H1 (cell line): ENCODE results near the gene EHBP1. TPM values are rescaled to one million over a fixed set of nuclear protein-coding genes. Genes with fewer than 3 reads are reported as not detected.

ENCODE experiments used
- CTCF ChIA-PET: fragments of 300-600 bp; sonication (Branson Sonifier 250); formaldehyde crosslinking; loops from one replicate; lab custom pipeline; 2021; ENCODE audit not compliant: partially characterized antibody; lab: Charles Lee
- POLR2A ChIA-PET: fragments of 300-600 bp; sonication (Branson Sonifier 250); formaldehyde crosslinking; loops from one replicate; lab custom pipeline; 2021; ENCODE audit warnings: inconsistent platforms; ENCODE audit not compliant: partially characterized antibody; lab: Charles Lee
- DNase-seq, 2 experiments: peaks; one replicate each; pipeline versions ENCODE4 v3.0.0 to v3.0.0-alpha.2; 2010 to 2022; ENCODE audit warnings: low spot score in 2 of 2, low read depth in 1 of 2, mixed read lengths in 1 of 2
- FAIRE-seq: peaks from 2 replicates; lab custom pipeline; 2011; peaks lifted over from hg19 to GRCh38; lab: Jason Lieb, UNC
- H2AFZ ChIP-seq: 2 replicates; pipeline ENCODE4 v1.8.1; 2012; ENCODE audit warnings: low read length, inconsistent platforms
- H2AK5ac ChIP-seq: 2 replicates; pipeline ENCODE4 v1.6.1; 2013; ENCODE audit warnings: low read depth, low read length
- H2BK120ac ChIP-seq: replicated peaks from 2 replicates; pipeline ENCODE3; 2013; ENCODE audit warnings: low read depth, low read length, inconsistent platforms
- H2BK12ac ChIP-seq: 2 replicates; pipeline ENCODE4 v1.6.1; 2013; ENCODE audit warnings: low read depth, low read length
- H2BK15ac ChIP-seq: 2 replicates; pipeline ENCODE4 v1.6.1; 2013; ENCODE audit warnings: low read length
- H2BK20ac ChIP-seq: 2 replicates; pipeline ENCODE4 v1.6.1; 2013; ENCODE audit warnings: low read length
- H2BK5ac ChIP-seq: 2 replicates; pipeline ENCODE4 v1.6.1; 2013; ENCODE audit warnings: low read depth, low read length
- H3K14ac ChIP-seq: 2 replicates; pipeline ENCODE4 v1.6.1; 2013; ENCODE audit warnings: inconsistent platforms; ENCODE audit not compliant: insufficient read length
- H3K18ac ChIP-seq: 2 replicates; pipeline ENCODE4 v1.6.1; 2013; ENCODE audit warnings: low read length; ENCODE audit errors: extremely low read depth
- H3K23ac ChIP-seq: 2 replicates; pipeline ENCODE4 v1.6.1; 2013; ENCODE audit warnings: inconsistent platforms; ENCODE audit not compliant: insufficient read length
- H3K23me2 ChIP-seq: 2 replicates; pipeline ENCODE4 v1.6.1; 2013; ENCODE audit warnings: low read depth, low read length
- H3K27ac ChIP-seq: 2 replicates; pipeline ENCODE4 v1.6.1; 2011; ENCODE audit warnings: low read depth, low read length, inconsistent platforms
- H3K27me3 ChIP-seq, 4 experiments: replicated peaks in 1 of 4; 1 replicate in 1 of 4; 2 replicates in 3 of 4; pipeline versions ENCODE4 v1.6.1 to v1.8.1; 2011 to 2013; ENCODE audit warnings: low read length in 3 of 4, mild to moderate bottlenecking in 3 of 4, inconsistent platforms in 2 of 4, mixed read lengths in 2 of 4, moderate library complexity in 1 of 4; ENCODE audit not compliant: control insufficient read depth in 3 of 4, insufficient read depth in 3 of 4; ENCODE audit errors: extremely low read depth in 1 of 4
- H3K36me3 ChIP-seq, 4 experiments: 2 replicates each; pipeline versions ENCODE4 v1.6.1 to v1.8.1; 2011 to 2013; ENCODE audit warnings: mild to moderate bottlenecking in 4 of 4, low read length in 3 of 4, moderate library complexity in 2 of 4, control low read depth in 1 of 4, inconsistent platforms in 1 of 4; ENCODE audit not compliant: insufficient read depth in 4 of 4, control insufficient read depth in 2 of 4
- H3K4ac ChIP-seq: replicated peaks from 2 replicates; pipeline ENCODE3; 2013; ENCODE audit warnings: low read length, low read depth, mixed read lengths, inconsistent platforms; ENCODE audit not compliant: insufficient read length
- H3K4me1 ChIP-seq, 4 experiments: replicated peaks in 1 of 4; 1 replicate in 1 of 4; 2 replicates in 3 of 4; pipeline versions ENCODE4 v1.6.1 to v1.8.1; 2011 to 2013; ENCODE audit warnings: low read length in 3 of 4, inconsistent platforms in 2 of 4, mixed read lengths in 1 of 4; ENCODE audit not compliant: insufficient read depth in 4 of 4, control insufficient read depth in 3 of 4
- H3K4me2 ChIP-seq, 2 experiments: 2 replicates each; pipeline versions ENCODE4 v1.6.1 to v1.8.1; 2011 to 2013; ENCODE audit warnings: low read depth in 2 of 2, low read length in 2 of 2, control low read depth in 1 of 2, inconsistent platforms in 1 of 2, mild to moderate bottlenecking in 1 of 2; ENCODE audit not compliant: insufficient read depth in 1 of 2
- H3K4me3 ChIP-seq, 4 experiments: fragments of 200-600, 300-600 bp in 1 of 4; sonication (generic), shearing (Covaris generic), sonication (Bioruptor Twin) in 1 of 4; 2 replicates each; pipeline versions ENCODE4 v1.5.1 to v1.8.1; 2011 to 2016; ENCODE audit warnings: low read length in 4 of 4, low read depth in 3 of 4, control low read depth in 2 of 4, inconsistent platforms in 2 of 4, mild to moderate bottlenecking in 2 of 4, mixed read lengths in 1 of 4, moderate library complexity in 1 of 4; ENCODE audit not compliant: insufficient read depth in 2 of 4; ENCODE audit errors: extremely low read depth in 1 of 4
- H3K56ac ChIP-seq: replicated peaks from 2 replicates; pipeline ENCODE3; 2013; ENCODE audit warnings: low read depth, mild to moderate bottlenecking, mixed read lengths, low read length, inconsistent platforms; ENCODE audit not compliant: insufficient read length
- H3K79me1 ChIP-seq: 2 replicates; pipeline ENCODE4 v1.6.1; 2013; ENCODE audit warnings: low read depth, low read length, control low read depth
- H3K79me2 ChIP-seq, 2 experiments: 2 replicates each; pipeline versions ENCODE4 v1.6.1 to v1.8.1; 2012 to 2013; ENCODE audit warnings: low read length in 2 of 2, mild to moderate bottlenecking in 2 of 2, inconsistent platforms in 1 of 2; ENCODE audit not compliant: insufficient read depth in 2 of 2, control insufficient read depth in 1 of 2
- H3K9ac ChIP-seq, 4 experiments: replicated peaks in 1 of 4; 1 replicate in 1 of 4; 2 replicates in 3 of 4; pipeline versions ENCODE4 v1.6.1 to v1.8.1; 2011 to 2013; ENCODE audit warnings: low read depth in 3 of 4, low read length in 3 of 4, control low read depth in 2 of 4, mild to moderate bottlenecking in 2 of 4, moderate library complexity in 2 of 4, inconsistent platforms in 1 of 4; ENCODE audit errors: extremely low read depth in 1 of 4
- H3K9me3 ChIP-seq, 2 experiments: 2 replicates each; pipeline versions ENCODE4 v1.6.1 to v1.8.1; 2012 to 2013; ENCODE audit warnings: mild to moderate bottlenecking in 2 of 2, moderate library complexity in 2 of 2, control low read depth in 1 of 2, inconsistent platforms in 1 of 2, low read depth in 1 of 2, low read length in 1 of 2, mixed read lengths in 1 of 2; ENCODE audit not compliant: insufficient read depth in 2 of 2
- H4K20me1 ChIP-seq, 2 experiments: replicated peaks in 1 of 2; 2 replicates each; pipeline versions ENCODE3 to v1.8.1; 2011 to 2013; ENCODE audit warnings: inconsistent platforms in 2 of 2, low read length in 2 of 2, mild to moderate bottlenecking in 1 of 2; ENCODE audit not compliant: insufficient read depth in 2 of 2, control insufficient read depth in 1 of 2
- H4K5ac ChIP-seq: 2 replicates; pipeline ENCODE4 v1.6.1; 2013; ENCODE audit warnings: low read length, low read depth, mixed read lengths, inconsistent platforms; ENCODE audit not compliant: insufficient read length
- H4K8ac ChIP-seq: 2 replicates; pipeline ENCODE4 v1.8.0; 2013; ENCODE audit warnings: mild to moderate bottlenecking, moderate library complexity, low read length, inconsistent platforms; ENCODE audit not compliant: insufficient read depth; ENCODE audit errors: extremely low read depth
- H4K91ac ChIP-seq: replicated peaks from 2 replicates; pipeline ENCODE3; 2013; ENCODE audit warnings: low read length, mixed read lengths, inconsistent platforms; ENCODE audit not compliant: insufficient read length
- CEBPB ChIP-seq: IDR thresholded peaks from 2 replicates; pipeline ENCODE4 v1.6.1; 2012; ENCODE audit warnings: low read depth, low read length
- E2F6 ChIP-seq: IDR thresholded peaks from 2 replicates; pipeline ENCODE4 v1.6.1; 2012; ENCODE audit warnings: inconsistent platforms
- FOSL1 ChIP-seq: IDR thresholded peaks from 2 replicates; pipeline ENCODE4 v1.6.1; 2011; ENCODE audit warnings: mild to moderate bottlenecking, low read depth, low read length, moderate library complexity; ENCODE audit not compliant: insufficient read depth
- HDAC2 ChIP-seq, 2 experiments: fragments of 300-600 bp in 1 of 2; sonication (generic) in 1 of 2; IDR thresholded peaks; 2 replicates each; pipeline ENCODE4 v1.6.1; 2011 to 2012; ENCODE audit warnings: low read depth in 2 of 2, low read length in 2 of 2, mild to moderate bottlenecking in 2 of 2, moderate library complexity in 2 of 2, borderline replicate concordance in 1 of 2, inconsistent platforms in 1 of 2
- JUN ChIP-seq: IDR thresholded peaks from 2 replicates; pipeline ENCODE4 v1.6.1; 2011; ENCODE audit warnings: low read depth, mild to moderate bottlenecking, improper control_type of control experiment, low read length
- KDM5A ChIP-seq: fragments of 200-600 bp; IDR thresholded peaks from 2 replicates; pipeline ENCODE4 v1.7.1; 2012; ENCODE audit warnings: mild to moderate bottlenecking, low read length, inconsistent platforms, mixed read lengths
- SIN3A ChIP-seq, 2 experiments: IDR thresholded peaks in 1 of 2; conservative IDR thresholded peaks in 1 of 2; 2 replicates each; pipeline ENCODE4 v1.6.1; 2011 to 2012; ENCODE audit warnings: low read length in 2 of 2, improper control_type of control experiment in 1 of 2, low read depth in 1 of 2, mild to moderate bottlenecking in 1 of 2
- YY1 ChIP-seq: IDR thresholded peaks from 2 replicates; pipeline ENCODE4 v1.6.1; 2011; ENCODE audit warnings: low read depth, mild to moderate bottlenecking, low read length
- WGBS, 2 experiments: shearing (Covaris generic) in 1 of 2; methylation state at CpG; one replicate each; pipeline versions ENCODE4 v1.1.6 to v1.1.7; 2013 to 2015; ENCODE audit warnings: low lambda C conversion rate in 2 of 2, mixed read lengths in 2 of 2, inconsistent platforms in 1 of 2, low coverage in 1 of 2, missing lambda C conversion rate in 1 of 2; ENCODE audit not compliant: insufficient replicate concordance in 2 of 2, insufficient coverage in 1 of 2, insufficient read length in 1 of 2; ENCODE audit errors: extremely low coverage in 1 of 2, missing lambda C conversion rate in 1 of 2; 5-methylcytosine and 5-hydroxymethylcytosine counted together
- polyA plus RNA-seq, 7 experiments: library from polyadenylated mRNA; depleted of rRNA in 3 of 7; stranded (reverse) in 5 of 7; unstranded in 2 of 7; fragments of >200 nt in 5 of 7; fragments of 200-250 nt in 2 of 7; gene quantifications; 1 replicate in 5 of 7; 2 replicates in 1 of 7; 4 replicates in 1 of 7; pipeline versions ENCODE4 v1.2.1 to v1.2.3, GENCODE V29; 2011 to 2013; ENCODE audit warnings: missing spikeins in 2 of 7, mixed read lengths in 2 of 7
- total RNA-seq: library from RNA; stranded (reverse); fragmentation: NEBNext Ultra II Directional; extraction: Animal tissue kit (Norgen Biotek cat#: 25700); gene quantifications from 2 replicates; pipeline ENCODE4 v1.2.1, GENCODE V29; 2021
- TF ChIP-seq, protein P1 (sequence below), 3 experiments: IDR thresholded peaks; 1 replicate in 2 of 3; 2 replicates in 1 of 3; pipeline versions ENCODE4 v1.5.1 to v1.6.1; 2011; ENCODE audit warnings: low read length in 3 of 3, mild to moderate bottlenecking in 3 of 3, inconsistent platforms in 2 of 3, low read depth in 1 of 3, moderate library complexity in 1 of 3; ENCODE audit not compliant: insufficient read depth in 1 of 3; ENCODE audit errors: control extremely low read depth in 1 of 3

The EHBP1 gene
- total and polyA plus RNA-seq, 2 of the 8 experiments (the other 6 are each of a cell fraction or from before 2014, with no cell fraction given), result 12.0 to 64.1 TPM

DNA sequence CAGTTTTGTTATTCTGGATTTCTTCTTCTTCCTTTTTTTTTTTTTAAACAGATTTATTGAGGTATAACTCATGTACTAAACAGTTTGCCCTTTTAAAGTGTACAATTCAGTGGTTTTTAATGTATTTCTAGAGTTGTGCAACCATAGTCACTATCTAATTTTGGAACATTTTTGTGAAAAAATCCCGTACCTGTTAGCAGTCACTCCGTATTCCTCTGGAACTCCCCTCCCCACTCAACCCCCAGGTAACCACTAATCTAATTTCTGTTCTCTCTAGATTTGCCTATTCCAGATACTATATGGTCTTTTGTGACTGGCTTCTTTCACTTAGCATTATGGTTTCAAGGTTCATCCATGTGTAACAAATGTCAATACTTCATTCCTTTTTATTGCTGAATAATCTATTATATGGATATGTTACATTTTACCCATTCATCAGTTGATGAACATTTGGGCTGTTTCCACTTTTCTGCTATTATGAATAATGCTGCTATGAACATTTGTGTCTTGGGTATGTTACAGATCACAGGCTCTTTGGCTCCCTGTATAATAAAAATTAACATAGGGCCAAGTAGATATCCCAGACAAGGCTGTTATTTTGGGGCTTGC lies 21.9 kb downstream of the EHBP1 start:
- H3K27ac ChIP-seq, result no peak overlapping the region
- CTCF ChIA-PET, result no interaction called here
- 96% methylated on average over 2 of the region's 2 CpGs; no CpG with 5 or more reads in 1 of the 2 experiments for WGBS, 2 experiments
- TF ChIP-seq KDM5A (no peak), HDAC2 (IDR thresholded peaks at IDR 0.05; ENCODE audit: borderline replicate concordance in 1 of 2, low read depth in 2 of 2, low read length in 2 of 2) (no peak), JUN (no peak), SIN3A (conservative IDR thresholded peaks at IDR 0.05 in 1 of 2, IDR thresholded peaks at IDR 0.05 in 1 of 2; ENCODE audit: low read depth in 1 of 2, low read length in 2 of 2) (no peak), FOSL1 (no peak), YY1 (no peak), CEBPB (no peak), E2F6 (no peak)
- TF ChIP-seq, protein P1, sequence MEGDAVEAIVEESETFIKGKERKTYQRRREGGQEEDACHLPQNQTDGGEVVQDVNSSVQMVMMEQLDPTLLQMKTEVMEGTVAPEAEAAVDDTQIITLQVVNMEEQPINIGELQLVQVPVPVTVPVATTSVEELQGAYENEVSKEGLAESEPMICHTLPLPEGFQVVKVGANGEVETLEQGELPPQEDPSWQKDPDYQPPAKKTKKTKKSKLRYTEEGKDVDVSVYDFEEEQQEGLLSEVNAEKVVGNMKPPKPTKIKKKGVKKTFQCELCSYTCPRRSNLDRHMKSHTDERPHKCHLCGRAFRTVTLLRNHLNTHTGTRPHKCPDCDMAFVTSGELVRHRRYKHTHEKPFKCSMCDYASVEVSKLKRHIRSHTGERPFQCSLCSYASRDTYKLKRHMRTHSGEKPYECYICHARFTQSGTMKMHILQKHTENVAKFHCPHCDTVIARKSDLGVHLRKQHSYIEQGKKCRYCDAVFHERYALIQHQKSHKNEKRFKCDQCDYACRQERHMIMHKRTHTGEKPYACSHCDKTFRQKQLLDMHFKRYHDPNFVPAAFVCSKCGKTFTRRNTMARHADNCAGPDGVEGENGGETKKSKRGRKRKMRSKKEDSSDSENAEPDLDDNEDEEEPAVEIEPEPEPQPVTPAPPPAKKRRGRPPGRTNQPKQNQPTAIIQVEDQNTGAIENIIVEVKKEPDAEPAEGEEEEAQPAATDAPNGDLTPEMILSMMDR (IDR thresholded peaks at IDR 0.05; ENCODE audit: control extremely low read depth in 1 of 3, insufficient read depth in 1 of 3, low read depth in 1 of 3, low read length in 3 of 3), result no peak

More for the DNA sequence above, 21.9 kb downstream of the EHBP1 start:
- Histone ChIP-seq H3K9me3 (peaks cover 0 to 10% of the 10 kb centered on the region in 2 experiments; a peak in 2 of 4 replicates), H4K8ac (no peak overlapping the region), H3K23me2 (peaks cover 2% of the 10 kb centered on the region; the same call in 1 of the 2 replicates), H2BK12ac (no peak overlapping the region), H3K27me3 (no peaks in the 10 kb centered on the region), H2AK5ac (no peak overlapping the region), H2BK15ac (no peak overlapping the region), H3K36me3 (peaks cover 0 to 2% (median 0%) of the 10 kb centered on the region in 4 experiments; a peak in 1 of 8 replicates), H3K9ac (no peak overlapping the region), H2BK120ac (no peak overlapping the region), H4K20me1 (peaks cover 2 to 9% of the 10 kb centered on the region in 2 experiments), H3K4me3 (no peak overlapping the region), H4K5ac (no peak overlapping the region), H2AFZ (no peak overlapping the region), H2BK5ac (no peak overlapping the region), H3K79me1 (no peaks in the 10 kb centered on the region), H2BK20ac (no peak overlapping the region), H3K4me2 (no peak overlapping the region), H3K4me1 (peaks cover 0 to 11% (median 4%) of the 10 kb centered on the region in 4 experiments; a peak in 5 of 7 replicates), H3K14ac (no peak overlapping the region), H3K4ac (no peak overlapping the region), H3K56ac (no peak overlapping the region), H3K79me2 (peaks cover 9 to 80% of the 10 kb centered on the region in 2 experiments), H4K91ac (no peak overlapping the region), H3K18ac (no peak overlapping the region), H3K23ac (no peak overlapping the region)
- POLR2A ChIA-PET, result no interaction called here
- DNase-seq (no peak), FAIRE-seq (no peak)
